Testis (tissue), 2 donors: ENCODE measurements around the gene RNGTT.

Source experiments
- POLR2A ChIP-seq: fragments of 450-650 bp; IDR thresholded peaks from one replicate; pipeline ENCODE4 v1.6.1; 2017; ENCODE audit warnings: antibody characterized with exemption, mild to moderate bottlenecking, moderate library complexity
- TF ChIP-seq, protein P1 (sequence below), 3 experiments: fragments of 450-650 bp in 2 of 3; fragments of 200-600 bp in 1 of 3; sonication (generic) in 1 of 3; IDR thresholded peaks; one replicate each; pipeline ENCODE4 v1.5.1; 2016 to 2019; ENCODE audit warnings: antibody characterized with exemption in 3 of 3, mild to moderate bottlenecking in 2 of 3, moderate library complexity in 1 of 3

DNA sequence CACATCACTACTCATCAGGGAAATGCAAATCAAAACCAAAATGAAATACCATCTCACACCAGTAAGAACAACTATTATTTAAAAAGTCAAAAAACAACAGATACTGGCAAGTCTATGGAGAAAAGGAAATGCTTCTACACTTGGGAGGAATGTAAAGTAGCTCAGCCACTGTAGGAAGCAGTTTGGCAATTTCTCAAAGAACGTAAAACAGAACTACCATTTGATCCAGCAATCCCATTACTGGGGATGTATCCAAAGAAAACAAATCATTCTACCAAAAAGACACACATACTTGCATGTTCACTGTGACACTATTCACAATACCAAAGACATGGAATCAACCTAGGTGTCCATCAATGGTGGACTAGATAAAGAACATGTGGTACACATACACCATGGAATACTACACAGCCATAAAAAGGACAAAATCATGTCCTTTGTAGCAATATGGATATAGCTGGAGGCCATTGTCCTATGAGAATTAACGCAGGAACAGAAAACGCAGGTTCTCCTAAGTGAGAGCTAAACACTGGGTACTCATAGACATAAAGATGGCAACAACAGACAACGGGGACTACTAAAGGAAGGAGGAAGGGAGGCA lies 260.4 kb downstream of the RNGTT start:
- no peak for TF ChIP-seq POLR2A
- TF ChIP-seq, protein P1, sequence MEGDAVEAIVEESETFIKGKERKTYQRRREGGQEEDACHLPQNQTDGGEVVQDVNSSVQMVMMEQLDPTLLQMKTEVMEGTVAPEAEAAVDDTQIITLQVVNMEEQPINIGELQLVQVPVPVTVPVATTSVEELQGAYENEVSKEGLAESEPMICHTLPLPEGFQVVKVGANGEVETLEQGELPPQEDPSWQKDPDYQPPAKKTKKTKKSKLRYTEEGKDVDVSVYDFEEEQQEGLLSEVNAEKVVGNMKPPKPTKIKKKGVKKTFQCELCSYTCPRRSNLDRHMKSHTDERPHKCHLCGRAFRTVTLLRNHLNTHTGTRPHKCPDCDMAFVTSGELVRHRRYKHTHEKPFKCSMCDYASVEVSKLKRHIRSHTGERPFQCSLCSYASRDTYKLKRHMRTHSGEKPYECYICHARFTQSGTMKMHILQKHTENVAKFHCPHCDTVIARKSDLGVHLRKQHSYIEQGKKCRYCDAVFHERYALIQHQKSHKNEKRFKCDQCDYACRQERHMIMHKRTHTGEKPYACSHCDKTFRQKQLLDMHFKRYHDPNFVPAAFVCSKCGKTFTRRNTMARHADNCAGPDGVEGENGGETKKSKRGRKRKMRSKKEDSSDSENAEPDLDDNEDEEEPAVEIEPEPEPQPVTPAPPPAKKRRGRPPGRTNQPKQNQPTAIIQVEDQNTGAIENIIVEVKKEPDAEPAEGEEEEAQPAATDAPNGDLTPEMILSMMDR (IDR thresholded peaks at IDR 0.05) = no peak
